Activated CD8-positive, alpha-beta memory T cell treated with anti-CD3 and anti-CD28 coated beads for 24 hours (primary cell): ENCODE data around the gene ANGPTL2.

Experiments used
- DNase-seq: peaks from one replicate; pipeline ENCODE4 v3.0.0-alpha.2; 2020

The ANGPTL2 gene

DNA sequence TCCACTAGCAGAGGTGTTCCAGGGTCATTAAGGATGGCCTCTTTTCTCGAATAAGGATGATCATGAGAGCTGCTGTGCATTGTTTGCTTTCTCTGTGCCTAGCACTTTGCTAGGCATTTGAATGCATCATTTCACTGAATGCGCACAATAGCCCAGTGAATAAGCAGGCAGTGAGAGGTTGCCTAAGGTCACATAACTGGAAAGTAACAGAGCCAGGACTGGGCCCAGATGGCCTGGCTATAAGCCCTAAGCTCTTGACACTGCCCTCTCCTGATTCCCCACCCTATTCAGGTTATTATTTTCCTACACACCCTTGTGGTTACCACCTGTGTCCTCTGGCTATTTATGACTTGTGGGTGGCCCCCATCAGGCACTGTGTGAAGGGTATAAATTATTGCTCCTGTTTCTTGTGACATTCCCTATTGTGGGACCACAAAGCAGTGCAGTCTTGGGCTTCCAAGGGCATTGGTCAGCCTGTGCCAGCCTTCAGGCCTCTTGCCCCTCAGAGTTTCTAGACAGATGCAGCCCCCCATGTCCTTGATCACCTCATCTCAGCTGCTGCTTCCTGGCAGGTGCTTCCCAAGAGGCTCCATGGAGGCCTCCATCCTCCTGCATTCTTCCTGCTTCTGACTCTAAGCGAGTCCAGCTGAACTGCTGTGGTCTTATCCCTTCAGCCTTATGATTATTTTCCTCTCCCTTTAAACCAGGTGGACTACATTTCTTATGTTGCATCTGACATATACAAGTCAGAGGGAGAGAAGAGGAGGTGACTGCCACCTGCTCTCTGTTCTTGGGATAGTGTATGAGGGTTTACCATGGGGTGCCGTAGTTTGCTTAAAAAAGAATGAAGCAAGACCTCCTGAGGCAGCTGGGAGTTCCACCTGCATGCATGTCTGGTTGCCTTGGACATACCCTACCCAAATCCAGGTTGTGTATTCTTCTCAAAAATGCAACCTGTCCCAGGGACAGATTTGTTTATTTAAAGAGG lies 47.6 kb downstream of the ANGPTL2 start:
- DNase-seq, result peak; percentile 33

- no peak for DNase-seq
These were observed 54.7 kb downstream of the ANGPTL2 start for GRCh38 chr9:127067603-127068220.

DNA sequence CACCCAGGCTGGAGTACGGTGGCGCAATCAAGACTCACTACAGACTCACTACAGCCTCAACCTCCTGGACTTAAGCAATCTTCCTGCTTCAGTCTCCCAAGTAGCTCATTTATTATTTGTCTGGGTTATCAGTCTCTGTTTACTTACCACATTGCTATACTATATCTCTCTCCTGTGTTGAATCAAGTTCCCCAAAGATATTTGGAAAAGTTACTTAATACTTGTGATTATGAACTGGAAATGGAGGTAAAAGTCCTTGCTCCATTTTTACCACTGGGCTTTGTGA lies 55.6 kb downstream of the ANGPTL2 start:
- no peak for DNase-seq

DNA sequence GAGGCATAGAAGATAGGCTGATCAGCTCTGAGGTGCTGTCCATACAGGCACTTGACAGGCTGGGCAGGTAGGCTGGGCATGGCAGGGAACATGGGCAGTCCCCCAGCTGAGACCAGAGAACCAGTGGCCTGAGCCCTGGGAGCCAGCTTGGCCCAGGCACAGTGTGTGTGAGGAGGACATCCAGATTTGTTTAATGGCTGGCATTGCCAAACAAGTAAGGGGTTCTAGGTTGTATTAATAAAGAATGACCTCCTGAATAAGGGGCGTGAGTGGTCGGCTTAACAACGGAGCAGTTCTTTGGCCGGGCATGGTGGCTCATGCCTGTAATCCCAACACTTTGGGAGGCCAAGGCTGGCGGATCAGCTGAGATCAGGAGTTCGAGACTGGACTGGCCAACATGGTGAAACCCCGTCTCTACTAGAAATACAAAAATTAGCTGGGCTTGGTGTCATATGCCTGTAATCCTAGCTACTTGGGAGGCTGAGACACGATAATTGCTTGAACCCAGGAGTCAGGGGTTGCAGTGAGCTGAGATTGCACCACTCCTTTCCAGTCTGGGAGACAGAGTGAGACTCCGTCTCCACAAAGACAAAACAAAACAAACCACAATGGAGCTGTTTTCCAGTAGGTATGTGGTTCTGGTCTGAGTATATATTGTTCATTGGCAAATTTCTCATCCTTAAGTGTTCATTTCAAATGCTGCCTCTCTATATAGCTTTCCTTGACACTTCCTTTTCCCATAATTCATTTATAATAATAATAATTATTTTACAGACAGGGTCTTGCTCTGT lies 56.2 kb downstream of the ANGPTL2 start:
- no peak for DNase-seq

DNA sequence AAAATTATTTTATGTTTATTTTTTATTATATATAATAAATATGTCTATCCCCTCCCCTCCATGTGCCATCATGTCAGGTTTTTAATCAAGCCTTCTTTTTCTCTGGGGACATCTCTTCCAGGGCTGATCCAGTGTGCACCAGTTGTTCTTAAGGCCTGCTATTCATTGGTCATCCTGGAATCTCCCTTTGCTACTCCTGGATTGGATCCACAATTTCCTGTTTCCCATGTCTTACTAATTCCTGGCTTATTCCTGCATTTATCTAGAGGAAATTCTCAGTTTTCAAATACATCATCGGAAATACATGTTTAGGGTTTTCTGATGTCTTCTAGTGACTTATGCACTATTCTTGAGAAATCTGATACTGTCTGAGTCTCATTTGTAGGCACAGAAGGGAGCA lies 56.8 kb downstream of the ANGPTL2 start:
- DNase-seq, result no peak

- DNase-seq, result no peak
These were observed 58.1 kb downstream of the ANGPTL2 start for GRCh38 chr9:127064335-127064734.

GRCh38 chr9:127061411-127061810 lies 61.0 kb downstream of the ANGPTL2 start:
- DNase-seq, result no peak

DNA sequence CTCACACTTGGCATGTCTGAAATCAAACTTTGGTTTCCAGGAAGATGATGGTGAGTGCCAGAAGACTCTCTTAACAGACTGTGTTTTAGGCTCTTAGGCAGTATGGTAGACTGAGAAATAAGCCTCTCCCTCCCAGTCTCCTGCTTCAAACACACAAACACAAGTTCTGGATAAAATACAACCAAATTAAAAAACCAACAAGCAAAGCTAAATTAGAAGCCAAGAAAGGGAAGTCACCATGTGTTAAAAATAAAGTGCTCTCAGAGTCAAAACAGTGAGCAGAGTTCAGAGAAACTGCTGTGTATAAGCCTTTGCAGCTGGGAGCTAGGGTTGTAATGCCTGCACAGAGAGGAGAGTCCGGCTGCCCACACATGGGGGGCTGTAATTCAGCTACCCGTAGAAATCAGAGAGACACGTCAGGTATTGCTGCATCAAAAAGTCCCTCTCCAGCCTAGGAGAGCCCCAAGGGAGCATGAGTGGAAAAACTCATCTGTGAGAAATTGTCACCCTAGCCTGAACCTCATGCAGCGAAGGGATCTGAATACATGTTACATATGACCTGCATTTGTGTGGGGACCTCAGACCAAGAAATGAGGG lies 62.6 kb downstream of the ANGPTL2 start:
- no peak for DNase-seq

DNA sequence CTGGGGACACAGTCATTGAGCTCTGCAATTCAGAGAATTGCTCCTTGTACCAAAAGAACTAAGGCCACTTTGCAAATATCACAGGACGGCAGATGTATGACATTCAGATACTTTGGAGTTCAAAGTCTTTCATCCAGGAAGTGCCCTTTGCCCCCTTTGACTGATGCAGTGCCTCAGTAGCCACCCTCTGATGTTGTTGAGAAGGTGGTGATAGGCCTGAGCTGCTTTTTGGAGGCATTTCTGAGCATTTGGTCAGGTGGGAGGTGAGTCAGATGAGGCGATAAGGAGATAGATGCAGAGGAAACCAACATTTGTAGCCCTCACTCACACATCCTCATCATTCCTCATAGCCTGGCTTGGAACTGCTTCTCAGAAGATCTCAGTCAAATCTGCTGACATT lies 63.4 kb downstream of the ANGPTL2 start:
- no peak for DNase-seq

GRCh38 chr9:127058645-127059021 lies 63.8 kb downstream of the ANGPTL2 start:
- DNase-seq, result no peak

GRCh38 chr9:127058011-127058644 lies 64.3 kb downstream of the ANGPTL2 start:
- DNase-seq, result no peak

DNA sequence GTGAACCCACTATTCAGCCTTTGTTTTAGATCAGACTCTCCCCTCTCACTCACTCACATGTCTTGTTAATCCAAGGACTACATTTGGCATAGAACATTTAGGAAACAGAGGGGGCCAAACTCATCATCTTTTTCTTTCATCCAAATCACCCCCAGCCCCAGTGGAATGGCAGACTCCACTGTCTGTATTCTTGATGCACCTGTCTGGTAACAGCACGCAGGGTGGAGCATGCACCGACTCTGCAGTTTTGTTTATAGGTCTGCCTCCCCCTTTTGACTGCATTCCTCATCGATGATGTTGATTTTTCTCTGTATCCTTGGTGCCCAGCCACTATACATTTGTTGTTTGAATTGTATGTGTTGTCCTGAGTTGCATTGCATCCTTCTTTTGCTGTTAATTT lies 66.0 kb downstream of the ANGPTL2 start:
- no peak for DNase-seq

DNA sequence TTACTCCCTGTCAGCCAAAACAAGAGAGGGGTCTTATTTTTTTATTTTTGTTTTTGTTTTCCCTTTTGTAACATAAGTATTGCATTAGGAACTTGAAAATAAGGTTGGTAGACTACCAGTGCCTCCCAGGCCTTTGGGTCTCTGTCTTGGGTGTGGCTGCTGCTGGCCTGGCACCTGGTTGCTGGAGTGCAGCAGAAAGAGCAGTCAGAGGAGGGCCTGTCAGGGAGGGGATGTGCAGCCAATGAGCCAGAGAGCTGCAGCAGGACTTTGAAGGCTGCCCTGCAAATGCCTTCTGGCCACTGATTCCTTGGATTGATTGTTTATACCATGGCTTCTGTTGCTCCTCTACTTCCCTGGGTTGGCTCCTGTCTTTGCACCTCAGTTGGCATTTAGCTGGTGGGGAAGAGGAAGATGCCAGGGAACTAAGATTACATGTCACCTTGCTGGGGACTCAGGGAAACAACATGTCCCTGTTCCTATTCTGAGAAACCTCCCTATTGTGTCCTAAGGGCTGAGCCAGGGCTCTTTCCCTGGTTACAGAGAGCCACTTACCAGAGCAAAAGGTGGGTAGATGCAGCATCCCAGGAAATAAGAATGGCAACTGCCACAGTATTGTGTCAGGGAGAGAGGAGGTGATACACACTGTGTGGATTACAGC lies 66.6 kb downstream of the ANGPTL2 start:
- no peak for DNase-seq

GRCh38 chr9:127053960-127054359 lies 68.5 kb downstream of the ANGPTL2 start:
- no peak for DNase-seq

- DNase-seq, result peak; percentile 9
These were observed 69.2 kb downstream of the ANGPTL2 start for GRCh38 chr9:127053057-127053821.

GRCh38 chr9:127051881-127052595 lies 70.4 kb downstream of the ANGPTL2 start:
- no peak for DNase-seq

- no peak for DNase-seq
These were observed 71.8 kb downstream of the ANGPTL2 start for GRCh38 chr9:127050591-127051001.

- no peak for DNase-seq
These were observed 72.3 kb downstream of the ANGPTL2 start for GRCh38 chr9:127050152-127050551.

DNA sequence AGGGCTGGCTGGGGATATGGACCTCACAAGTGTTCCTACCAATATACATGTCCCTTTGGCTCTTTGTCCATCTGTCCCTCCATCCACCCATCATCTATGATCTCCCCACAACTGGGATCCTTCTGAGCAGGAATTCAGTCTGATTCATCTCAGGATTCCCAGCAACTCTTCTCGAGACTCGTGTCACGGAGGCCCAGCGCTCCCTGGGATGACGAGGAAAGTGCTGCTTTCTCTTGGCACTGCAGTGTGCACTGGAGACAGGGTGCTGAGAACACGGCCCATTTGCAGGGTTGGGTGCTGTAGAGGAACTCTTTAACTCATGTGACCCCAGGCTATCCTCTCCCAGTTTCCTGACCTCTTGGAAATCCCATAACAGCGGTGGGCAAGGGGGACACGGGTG lies 72.9 kb downstream of the ANGPTL2 start:
- DNase-seq, result no peak

- no peak for DNase-seq
These were observed 73.4 kb downstream of the ANGPTL2 start for GRCh38 chr9:127049044-127049443.

DNA sequence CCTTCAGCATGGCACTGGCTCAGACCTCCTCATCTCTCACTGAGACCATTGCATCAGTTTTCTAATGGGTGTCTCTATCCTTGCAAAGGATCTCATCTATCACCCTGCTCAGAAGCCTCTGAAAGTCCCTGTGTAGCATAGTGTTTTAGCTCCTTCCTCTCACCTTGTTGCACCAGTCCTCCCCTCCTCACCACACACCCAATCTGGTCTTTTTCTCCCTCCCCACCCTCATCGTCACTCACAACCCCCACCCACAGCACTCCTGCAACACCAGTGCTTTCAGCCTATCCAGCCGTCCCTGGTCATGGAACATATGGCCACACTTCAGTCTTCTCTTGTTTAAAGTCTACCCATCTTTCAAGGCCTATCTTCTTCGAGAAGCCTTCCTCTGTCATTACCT lies 74.5 kb downstream of the ANGPTL2 start:
- DNase-seq, result peak; percentile 32
